Measurements from ENCODE around the gene PDLIM5.

The PDLIM5 gene

GRCh38 chr4:94441838-94442237, 9.9 kb upstream of the PDLIM5 start:
- FAIRE-seq (no peak), DNase-seq (ENCODE audit: insufficient read length, low spot score) (no peak)
- no peak for TF ChIP-seq POLR2A (IDR thresholded peaks at IDR 0.05; ENCODE audit: low read depth, low read length)

GRCh38 chr4:94442251-94442650, 9.5 kb upstream of the PDLIM5 start:
- no peak for TF ChIP-seq POLR2A (IDR thresholded peaks at IDR 0.05; ENCODE audit: low read depth, low read length)
- no peak for DNase-seq (ENCODE audit: insufficient read length, low spot score)
- no peak for FAIRE-seq

GRCh38 chr4:94446386-94446785, 5.4 kb upstream of the PDLIM5 start:
- no peak for FAIRE-seq
- DNase-seq (ENCODE audit: insufficient read length, low spot score) = no peak
- TF ChIP-seq POLR2A (IDR thresholded peaks at IDR 0.05; ENCODE audit: low read depth, low read length) = no peak

GRCh38 chr4:94447754-94448411, 3.9 kb upstream of the PDLIM5 start:
- no peak for FAIRE-seq
- no peak for TF ChIP-seq POLR2A (IDR thresholded peaks at IDR 0.05; ENCODE audit: low read depth, low read length)
- no peak for DNase-seq (ENCODE audit: insufficient read length, low spot score)

GRCh38 chr4:94448815-94449375, 2.8 kb upstream of the PDLIM5 start:
- FAIRE-seq (no peak), DNase-seq (ENCODE audit: insufficient read length, low spot score) (no peak)
- TF ChIP-seq POLR2A (IDR thresholded peaks at IDR 0.05; ENCODE audit: low read depth, low read length) = no peak

GRCh38 chr4:94451051-94451694, 569 bp upstream of the PDLIM5 start:
- TF ChIP-seq POLR2A (IDR thresholded peaks at IDR 0.05; ENCODE audit: low read depth, low read length) = no peak
- DNase-seq (ENCODE audit: insufficient read length, low spot score) (no peak), FAIRE-seq (no peak)

GRCh38 chr4:94452476-94453371, 982 bp downstream of the PDLIM5 start:
- DNase-seq (ENCODE audit: insufficient read length, low spot score) = no peak
- TF ChIP-seq POLR2A (IDR thresholded peaks at IDR 0.05; ENCODE audit: low read depth, low read length) = no peak
- no peak for FAIRE-seq

GRCh38 chr4:94453391-94453963, 1.7 kb downstream of the PDLIM5 start:
- no peak for FAIRE-seq
- no peak for DNase-seq (ENCODE audit: insufficient read length, low spot score)
- no peak for TF ChIP-seq POLR2A (IDR thresholded peaks at IDR 0.05; ENCODE audit: low read depth, low read length)

- peak; percentile 53 for FAIRE-seq
- DNase-seq (ENCODE audit: insufficient read length, low spot score) = no peak
- TF ChIP-seq POLR2A (IDR thresholded peaks at IDR 0.05; ENCODE audit: low read depth, low read length) = no peak
Observed at GRCh38 chr4:94454405-94454804, 2.7 kb downstream of the PDLIM5 start.

GRCh38 chr4:94455081-94455480, 3.3 kb downstream of the PDLIM5 start:
- no peak for FAIRE-seq
- TF ChIP-seq POLR2A (IDR thresholded peaks at IDR 0.05; ENCODE audit: low read depth, low read length) = no peak
- no peak for DNase-seq (ENCODE audit: insufficient read length, low spot score)

GRCh38 chr4:94457692-94458106, 6.0 kb downstream of the PDLIM5 start:
- FAIRE-seq (no peak), DNase-seq (ENCODE audit: insufficient read length, low spot score) (no peak)
- TF ChIP-seq POLR2A (IDR thresholded peaks at IDR 0.05; ENCODE audit: low read depth, low read length) = no peak

GRCh38 chr4:94458682-94459081, 6.9 kb downstream of the PDLIM5 start:
- no peak for FAIRE-seq
- DNase-seq (ENCODE audit: insufficient read length, low spot score) = no peak
- no peak for TF ChIP-seq POLR2A (IDR thresholded peaks at IDR 0.05; ENCODE audit: low read depth, low read length)

- DNase-seq (ENCODE audit: insufficient read length, low spot score) = no peak
- FAIRE-seq = no peak
- no peak for TF ChIP-seq POLR2A (IDR thresholded peaks at IDR 0.05; ENCODE audit: low read depth, low read length)
Observed at GRCh38 chr4:94459462-94460161, 7.9 kb downstream of the PDLIM5 start.
